GM18951 (cell line): ENCODE data around the gene COG5.

Experiments used
- POLR2A ChIP-seq: IDR thresholded peaks from 4 replicates; pipeline ENCODE4 v1.6.1; 2011; ENCODE audit warnings: mild to moderate bottlenecking; ENCODE audit not compliant: insufficient read length, insufficient read depth; ENCODE audit errors: extremely low read depth
- in situ Hi-C: fragments of 300-500 bp; cut with MboI; formaldehyde crosslinking; loops from one replicate; pipeline ENCODE4 v1.12.0; 2022; ENCODE audit warnings: low sequenced_read_pairs, mixed read lengths, inconsistent platforms; ENCODE audit not compliant: unreplicated experiment

COG5 gene

DNA sequence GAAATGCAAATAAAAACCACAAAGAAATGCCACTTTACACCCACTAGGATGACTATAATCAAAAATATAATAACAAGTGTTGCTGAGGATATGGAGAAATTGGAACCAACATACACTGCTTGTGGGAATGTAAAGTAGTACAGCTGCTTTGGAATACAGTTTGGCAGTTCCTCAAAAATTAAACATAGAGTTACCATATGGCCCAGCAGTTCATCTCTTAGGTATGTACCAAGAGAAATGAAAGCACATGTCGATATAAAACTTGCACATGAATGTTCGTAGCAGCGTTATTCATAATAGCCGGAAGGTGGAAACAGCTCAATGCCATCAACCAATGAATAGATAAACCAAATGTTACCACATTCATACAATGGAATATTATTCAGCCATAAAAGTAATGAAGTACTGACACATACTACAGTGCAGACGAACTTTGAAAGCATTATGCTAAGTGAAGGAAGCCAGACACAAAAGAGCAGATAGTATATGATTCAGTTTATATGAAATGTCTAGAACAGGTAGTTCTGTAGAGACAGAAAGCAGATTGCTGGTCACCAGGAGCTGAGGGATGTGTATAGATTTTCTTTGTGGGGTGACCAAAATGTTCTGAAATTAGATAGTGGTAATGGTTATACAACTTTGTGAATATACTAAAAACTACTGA lies 28.8 kb upstream of the COG5 start:
- in situ Hi-C loops = no loop called here

DNA sequence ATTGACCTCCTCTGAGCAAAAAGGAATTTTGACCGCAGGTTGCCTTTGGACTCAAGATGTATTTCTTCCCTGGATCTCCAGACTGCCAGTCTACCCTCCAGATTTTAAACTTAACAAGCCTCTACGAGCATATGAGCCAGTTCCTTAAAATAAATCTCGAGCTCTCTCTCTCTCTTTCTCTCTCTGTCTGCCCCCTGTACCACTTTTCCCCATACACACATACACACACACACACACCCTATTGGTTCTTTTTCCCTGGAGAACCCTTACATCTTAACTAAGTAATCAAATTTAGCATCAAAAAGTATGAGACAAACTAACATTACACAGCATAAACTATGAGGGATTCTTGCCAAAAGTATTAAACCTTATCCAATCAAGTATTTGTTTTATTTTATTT lies 27.7 kb upstream of the COG5 start:
- TF ChIP-seq POLR2A = no peak
- in situ Hi-C loops = no loop called here

More for the DNA sequence above, 28.8 kb upstream of the COG5 start:
- TF ChIP-seq POLR2A = no peak

DNA sequence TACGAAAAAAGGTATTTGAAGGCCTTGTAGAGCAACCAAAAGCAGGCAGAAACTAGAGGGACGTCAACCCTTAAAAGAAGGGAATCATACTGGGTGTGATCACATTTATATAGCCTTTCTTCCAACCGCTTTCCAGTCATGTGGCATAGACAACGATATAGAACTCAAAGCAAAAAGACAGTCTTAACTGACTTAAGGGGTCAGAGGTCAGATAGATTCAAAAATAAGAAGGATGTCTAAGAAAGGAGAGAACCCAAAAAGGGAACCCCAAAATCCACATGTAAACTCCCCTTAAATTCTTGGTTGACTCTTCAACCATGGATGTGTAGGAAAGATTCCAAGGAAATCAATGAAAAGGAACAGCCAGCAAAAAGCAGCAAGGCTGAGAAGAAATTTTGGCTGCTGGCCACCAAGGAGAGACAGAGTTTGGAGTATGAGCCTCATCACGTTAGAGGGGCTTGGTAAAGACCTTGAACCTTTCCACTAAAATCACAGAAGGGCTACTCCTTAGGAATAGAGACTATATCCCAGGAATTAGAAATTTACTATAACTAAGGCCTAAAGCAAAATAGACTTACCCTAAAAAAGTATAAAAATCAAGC lies 24.9 kb upstream of the COG5 start:
- in situ Hi-C loops = no loop called here

GRCh38 chr7:107584716-107585115 lies 21.0 kb upstream of the COG5 start:
- no peak for TF ChIP-seq POLR2A
- in situ Hi-C loops = no loop called here

More for the DNA sequence above, 24.9 kb upstream of the COG5 start:
- TF ChIP-seq POLR2A = no peak

DNA sequence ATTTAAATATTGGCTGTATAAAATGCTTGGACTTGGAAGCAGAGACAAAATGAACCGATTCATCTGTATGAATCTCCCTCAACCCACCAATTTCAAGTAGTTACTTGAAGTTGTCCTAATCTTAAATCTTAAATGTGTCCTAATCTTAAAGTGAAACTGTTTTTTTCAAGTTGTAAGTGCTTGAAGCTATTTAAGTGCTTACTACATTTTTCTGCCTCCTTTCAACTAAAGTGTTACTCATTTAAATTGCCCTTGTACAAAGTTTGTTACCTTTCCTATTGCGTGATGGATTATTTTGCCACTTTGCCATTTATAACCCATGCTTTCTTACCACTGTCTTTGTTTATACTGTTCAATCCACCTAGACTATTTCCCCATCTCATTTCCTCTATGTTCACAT lies 19.2 kb upstream of the COG5 start:
- no peak for TF ChIP-seq POLR2A
- in situ Hi-C loops = no loop called here

- in situ Hi-C loops = no loop called here
- TF ChIP-seq POLR2A = no peak
Observed at GRCh38 chr7:107581387-107582013, 17.8 kb upstream of the COG5 start.

GRCh38 chr7:107580716-107581383 lies 17.1 kb upstream of the COG5 start:
- in situ Hi-C loops = no loop called here
- TF ChIP-seq POLR2A = no peak

- in situ Hi-C loops = no loop called here
- peak; percentile 91 for TF ChIP-seq POLR2A
Observed at GRCh38 chr7:107579885-107580715, 16.4 kb upstream of the COG5 start, which contains the start of gene BCAP29. Gene BCAP29 (plus strand): TSS chr7:107580246. CDS start chr7:107580773, 527 bp downstream.

GRCh38 chr7:107579554-107579884 lies 15.8 kb upstream of the COG5 start:
- in situ Hi-C loops = no loop called here
- no peak for TF ChIP-seq POLR2A

DNA sequence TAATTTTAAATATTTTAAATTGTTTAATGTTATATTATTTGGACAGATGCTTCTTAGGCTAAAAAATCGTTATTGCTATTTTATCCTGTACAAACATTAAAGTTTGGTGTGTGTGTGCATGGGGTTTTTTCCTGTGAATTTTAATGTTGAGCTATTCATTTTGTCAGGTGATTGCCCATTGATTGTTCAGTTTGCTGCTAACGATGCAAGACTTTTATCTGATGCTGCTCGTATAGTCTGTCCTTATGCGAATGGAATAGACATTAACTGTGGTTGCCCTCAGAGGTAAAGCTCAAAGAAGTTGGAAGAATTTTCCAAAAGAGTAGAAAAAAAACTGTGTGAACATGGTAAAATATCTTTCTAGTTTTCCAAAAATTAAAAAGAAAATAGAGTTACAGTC lies 9.8 kb upstream of the COG5 start:
- TF ChIP-seq POLR2A = no peak
- in situ Hi-C loops = no loop called here

DNA sequence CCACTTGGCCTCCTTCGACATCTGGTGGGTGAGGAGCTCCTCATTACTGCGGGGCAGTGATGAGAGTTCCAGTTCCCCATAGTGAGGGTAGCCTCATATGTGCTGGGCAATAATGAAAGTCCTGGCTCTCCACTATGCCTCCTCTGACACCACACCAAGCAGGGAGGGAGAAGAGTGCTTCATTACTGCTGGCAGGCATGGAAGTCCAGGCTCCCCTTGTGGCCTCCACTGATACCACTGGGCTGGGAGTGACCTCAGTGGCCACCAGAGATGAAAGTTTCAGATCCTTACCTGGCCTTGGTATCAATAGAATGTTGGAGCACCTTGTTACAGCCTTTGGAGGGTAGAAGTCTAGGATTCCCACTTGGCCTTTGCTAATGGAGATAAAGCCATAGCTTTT lies 6.6 kb upstream of the COG5 start:
- TF ChIP-seq POLR2A = no peak
- in situ Hi-C loops = no loop called here

- in situ Hi-C loops = no loop called here
- no peak for TF ChIP-seq POLR2A
Observed at GRCh38 chr7:107564553-107565298, 1.0 kb upstream of the COG5 start.
